ENCODE data around the gene POLR2H. TPM values are rescaled to one million over a fixed set of nuclear protein-coding genes. Genes with fewer than 3 reads are reported as not detected.
A peak's percentile ranks its signal among the peaks of the same experiment; 100 is the strongest.

The POLR2H gene
- total RNA-seq, 1 donor from 2014 or later, result 57.7 TPM

DNA sequence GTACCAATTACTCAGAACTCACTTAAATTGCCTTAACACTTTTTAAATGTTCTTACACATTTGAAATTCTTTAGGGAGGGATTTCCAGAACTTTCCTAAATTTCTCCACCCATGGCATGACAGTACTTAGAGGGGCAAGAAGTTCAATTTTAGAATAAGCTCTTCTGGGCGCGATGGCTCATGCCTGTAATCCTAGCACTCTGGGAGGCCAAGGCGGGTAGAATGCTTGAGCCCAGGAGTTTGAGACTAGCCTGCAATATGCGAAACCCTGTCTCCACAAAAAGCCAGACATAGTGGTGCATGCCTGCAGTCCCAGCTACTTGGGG, 13.5 kb upstream of the POLR2H start:
- H3K36me3 Mint-ChIP-seq (ENCODE audit: unreplicated experiment), result peaks cover 12% of the 10 kb centered on the region
- no peaks in the 10 kb centered on the region for H3K9me3 Mint-ChIP-seq (ENCODE audit: unreplicated experiment)
- H3K4me3 Mint-ChIP-seq (ENCODE audit: unreplicated experiment), result no peak overlapping the region
- TF ChIP-seq, protein P1, sequence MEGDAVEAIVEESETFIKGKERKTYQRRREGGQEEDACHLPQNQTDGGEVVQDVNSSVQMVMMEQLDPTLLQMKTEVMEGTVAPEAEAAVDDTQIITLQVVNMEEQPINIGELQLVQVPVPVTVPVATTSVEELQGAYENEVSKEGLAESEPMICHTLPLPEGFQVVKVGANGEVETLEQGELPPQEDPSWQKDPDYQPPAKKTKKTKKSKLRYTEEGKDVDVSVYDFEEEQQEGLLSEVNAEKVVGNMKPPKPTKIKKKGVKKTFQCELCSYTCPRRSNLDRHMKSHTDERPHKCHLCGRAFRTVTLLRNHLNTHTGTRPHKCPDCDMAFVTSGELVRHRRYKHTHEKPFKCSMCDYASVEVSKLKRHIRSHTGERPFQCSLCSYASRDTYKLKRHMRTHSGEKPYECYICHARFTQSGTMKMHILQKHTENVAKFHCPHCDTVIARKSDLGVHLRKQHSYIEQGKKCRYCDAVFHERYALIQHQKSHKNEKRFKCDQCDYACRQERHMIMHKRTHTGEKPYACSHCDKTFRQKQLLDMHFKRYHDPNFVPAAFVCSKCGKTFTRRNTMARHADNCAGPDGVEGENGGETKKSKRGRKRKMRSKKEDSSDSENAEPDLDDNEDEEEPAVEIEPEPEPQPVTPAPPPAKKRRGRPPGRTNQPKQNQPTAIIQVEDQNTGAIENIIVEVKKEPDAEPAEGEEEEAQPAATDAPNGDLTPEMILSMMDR (IDR thresholded peaks at IDR 0.05), result no peak
- no peak for DNase-seq (ENCODE audit: extremely low spot score, unreplicated experiment)
- H3K27ac Mint-ChIP-seq (ENCODE audit: unreplicated experiment), result no peak overlapping the region
- H3K4me1 Mint-ChIP-seq (ENCODE audit: unreplicated experiment), result peaks cover 38% of the 10 kb centered on the region
- no peaks in the 10 kb centered on the region for H3K27me3 Mint-ChIP-seq (ENCODE audit: unreplicated experiment)

DNA sequence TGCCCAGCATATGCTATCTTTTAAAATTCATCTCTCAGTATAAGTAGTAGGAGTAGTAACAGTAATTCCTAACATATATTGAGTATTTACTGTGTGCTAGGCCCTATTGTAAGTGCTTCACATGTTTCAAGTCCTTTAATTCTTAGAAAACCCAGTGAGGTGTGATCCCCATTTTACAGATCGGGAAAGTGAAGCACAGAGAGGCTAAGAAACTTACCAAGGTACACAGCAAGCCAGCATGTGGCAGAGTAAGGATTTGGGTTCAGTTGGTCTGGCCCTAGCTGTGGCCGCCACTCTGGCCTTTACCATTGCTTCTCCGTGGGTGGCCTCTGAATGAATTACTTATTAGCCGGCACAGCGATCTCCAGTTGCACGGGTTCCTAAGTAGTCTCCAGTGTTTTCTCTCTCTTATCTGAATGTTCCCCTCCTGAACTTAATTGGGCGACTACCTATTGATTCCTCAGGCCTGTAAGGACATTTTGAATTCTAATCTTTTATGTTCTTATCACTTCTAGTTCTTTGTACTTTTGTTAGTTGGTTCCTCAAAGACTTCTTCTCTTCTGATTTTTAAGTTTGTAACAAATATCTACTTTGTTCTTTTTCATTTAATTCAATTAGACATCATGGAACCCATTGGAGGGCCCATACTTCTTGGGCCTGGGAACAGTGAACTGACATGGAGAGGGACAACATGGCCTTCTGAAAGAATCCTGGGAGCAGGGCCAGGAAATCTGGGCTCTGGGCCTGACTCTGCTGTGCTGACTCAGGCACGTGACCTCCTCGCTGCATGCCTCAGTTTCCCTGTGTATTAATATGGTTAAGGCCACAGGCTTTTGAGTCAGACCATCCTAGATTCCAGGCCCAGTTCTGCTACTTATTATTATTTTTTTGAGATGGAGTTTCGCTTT, 11.7 kb upstream of the POLR2H start:
- no peak overlapping the region for H3K4me3 Mint-ChIP-seq (ENCODE audit: unreplicated experiment)
- H3K9me3 Mint-ChIP-seq (ENCODE audit: unreplicated experiment), result no peaks in the 10 kb centered on the region
- H3K4me1 Mint-ChIP-seq (ENCODE audit: unreplicated experiment), result peaks cover 27% of the 10 kb centered on the region
- TF ChIP-seq, protein P1 (IDR thresholded peaks at IDR 0.05), result no peak
- H3K27me3 Mint-ChIP-seq (ENCODE audit: unreplicated experiment), result no peaks in the 10 kb centered on the region
- H3K27ac Mint-ChIP-seq (ENCODE audit: unreplicated experiment), result no peak overlapping the region
- H3K36me3 Mint-ChIP-seq (ENCODE audit: unreplicated experiment), result peaks cover 12% of the 10 kb centered on the region
- DNase-seq (ENCODE audit: extremely low spot score, unreplicated experiment), result no peak

DNA sequence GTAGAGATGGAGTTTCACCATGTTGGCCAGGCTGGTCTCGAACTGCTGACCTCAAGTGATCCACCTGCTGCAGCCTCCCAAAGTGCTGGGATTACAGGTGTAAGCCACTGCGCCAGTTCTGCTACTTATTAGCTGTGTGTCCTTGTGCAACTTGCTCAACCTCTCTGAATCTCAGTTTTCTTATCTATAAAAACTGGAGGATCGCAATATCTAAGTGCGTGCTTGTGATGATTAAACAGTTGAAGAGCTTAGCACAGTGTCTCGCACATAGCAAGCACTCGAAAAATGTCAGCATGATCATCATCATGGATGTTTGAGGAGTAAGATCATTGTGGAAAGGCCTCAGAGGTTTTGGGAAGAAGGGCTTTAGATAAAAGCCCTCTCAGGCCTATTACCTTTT, 10.9 kb upstream of the POLR2H start:
- no peak for DNase-seq (ENCODE audit: extremely low spot score, unreplicated experiment)
- no peaks in the 10 kb centered on the region for H3K9me3 Mint-ChIP-seq (ENCODE audit: unreplicated experiment)
- peaks cover 22% of the 10 kb centered on the region for H3K4me1 Mint-ChIP-seq (ENCODE audit: unreplicated experiment)
- no peak overlapping the region for H3K27ac Mint-ChIP-seq (ENCODE audit: unreplicated experiment)
- H3K4me3 Mint-ChIP-seq (ENCODE audit: unreplicated experiment), result no peak overlapping the region
- H3K27me3 Mint-ChIP-seq (ENCODE audit: unreplicated experiment), result no peaks in the 10 kb centered on the region
- H3K36me3 Mint-ChIP-seq (ENCODE audit: unreplicated experiment), result peaks cover 9% of the 10 kb centered on the region
- TF ChIP-seq, protein P1 (IDR thresholded peaks at IDR 0.05), result no peak

DNA sequence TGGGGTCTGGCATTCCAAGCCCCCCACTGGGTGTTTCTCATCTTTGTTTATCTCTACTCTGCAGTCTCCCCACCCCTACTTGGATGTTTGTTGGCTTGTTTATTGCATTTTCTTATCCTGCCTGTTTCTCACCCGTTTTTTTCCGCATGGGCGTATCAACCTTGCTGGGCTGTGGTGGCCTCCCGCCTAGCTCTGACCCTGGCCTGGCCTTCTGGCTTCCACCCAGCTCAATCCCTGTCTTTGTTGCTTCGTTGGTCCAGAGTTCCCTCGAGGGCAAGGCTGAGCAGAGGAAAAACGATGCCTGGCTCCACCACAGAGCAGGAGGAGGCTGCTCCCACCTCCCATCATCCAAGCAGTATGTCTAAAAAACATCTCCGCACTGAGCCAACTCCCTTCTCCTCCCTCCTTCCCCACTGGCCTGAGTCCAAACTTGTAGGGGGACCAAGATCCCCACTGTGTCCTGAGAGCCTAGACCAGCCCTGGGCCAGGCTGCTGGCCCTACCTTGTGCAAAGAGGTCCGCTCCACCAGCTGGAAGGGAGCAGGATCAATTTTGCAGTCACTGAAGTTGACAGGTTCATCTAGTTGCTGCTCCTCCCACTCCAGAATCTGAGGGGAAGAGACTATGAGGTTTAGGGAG, 9.9 kb upstream of the POLR2H start:
- Mint-ChIP-seq H3K9me3 (ENCODE audit: unreplicated experiment) (no peaks in the 10 kb centered on the region), H3K36me3 (ENCODE audit: unreplicated experiment) (peaks cover 6% of the 10 kb centered on the region), H3K4me1 (ENCODE audit: unreplicated experiment) (peaks cover 19% of the 10 kb centered on the region), H3K4me3 (ENCODE audit: unreplicated experiment) (peak overlapping the region; percentile 5), H3K27me3 (ENCODE audit: unreplicated experiment) (no peaks in the 10 kb centered on the region), H3K27ac (ENCODE audit: unreplicated experiment) (peak overlapping the region; percentile 4)
- TF ChIP-seq, protein P1 (IDR thresholded peaks at IDR 0.05), result no peak
- DNase-seq (ENCODE audit: extremely low spot score, unreplicated experiment), result no peak

DNA sequence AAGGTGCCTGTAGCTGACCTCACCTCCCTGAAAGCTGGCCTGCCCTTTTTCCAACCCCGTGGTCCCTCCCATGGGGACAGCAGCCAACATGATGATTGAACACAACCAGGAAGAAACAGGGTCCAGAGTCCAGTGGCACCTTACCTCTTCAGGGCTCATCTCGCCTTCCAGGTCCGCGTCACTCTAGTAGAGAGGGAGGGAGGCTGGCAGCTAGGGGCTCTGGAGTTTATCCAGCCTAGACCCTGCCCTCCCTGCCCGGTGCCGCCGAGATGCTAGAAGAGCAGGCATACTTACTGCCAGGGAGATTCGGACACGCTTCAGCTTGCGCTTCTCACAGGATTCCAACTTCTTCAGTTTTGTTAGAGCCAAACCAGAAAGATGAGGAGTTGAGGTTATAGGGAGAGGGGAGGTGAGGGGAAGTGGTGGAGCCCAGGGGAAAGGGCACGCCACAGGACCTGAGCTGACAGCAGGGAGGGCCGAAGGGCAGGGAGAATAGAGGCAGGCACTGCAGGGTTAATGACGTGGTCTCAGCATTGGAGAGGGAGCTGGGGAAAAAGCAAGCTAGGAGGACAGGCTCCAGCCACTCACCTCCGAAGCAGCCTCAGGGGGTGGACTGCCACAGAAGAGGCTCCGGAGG, 9.2 kb upstream of the POLR2H start:
- Mint-ChIP-seq H3K4me1 (ENCODE audit: unreplicated experiment) (peaks cover 19% of the 10 kb centered on the region), H3K27ac (ENCODE audit: unreplicated experiment) (no peak overlapping the region), H3K27me3 (ENCODE audit: unreplicated experiment) (no peaks in the 10 kb centered on the region), H3K9me3 (ENCODE audit: unreplicated experiment) (no peaks in the 10 kb centered on the region), H3K36me3 (ENCODE audit: unreplicated experiment) (peaks cover 9% of the 10 kb centered on the region), H3K4me3 (ENCODE audit: unreplicated experiment) (no peak overlapping the region)
- TF ChIP-seq, protein P1 (IDR thresholded peaks at IDR 0.05), result no peak
- no peak for DNase-seq (ENCODE audit: extremely low spot score, unreplicated experiment)
